Measurements from ENCODE around the gene IGFBP6. TPM values are rescaled to one million over a fixed set of nuclear protein-coding genes. Genes with fewer than 3 reads are reported as not detected.

IGFBP6 gene
- polyA plus RNA-seq, 2 of the 4 experiments (the other 2 are of a cell fraction) = 49.1 to 128 TPM

- Histone ChIP-seq H3K4me2 (no peak overlapping the region), H3K4me1 (no peaks in the 10 kb centered on the region), H3K9me3 (no peaks in the 10 kb centered on the region), H3K4me3 (no peak overlapping the region), H3K27ac (no peak overlapping the region)
- ATAC-seq (no peak), DNase-seq (ENCODE audit: low read depth in 1 of 2, low spot score in 1 of 2) (no peak), FAIRE-seq (no peak)
- 74% methylated on average over 15 of the region's 15 CpGs for WGBS (ENCODE audit: missing lambda C conversion rate)
- TF ChIP-seq CTCF (IDR thresholded peaks at IDR 0.05) (no peak), SREBF2 (IDR thresholded peaks at IDR 0.05) (no peak), GATA3 (IDR thresholded peaks at IDR 0.05; ENCODE audit: borderline replicate concordance) (no peak), POLR2AphosphoS2 (conservative IDR thresholded peaks at IDR 0.05; ENCODE audit: low read length) (no peak), HES2 (IDR thresholded peaks at IDR 0.05) (no peak), FOSL2 (IDR thresholded peaks at IDR 0.05) (no peak), FOSL2 (CRISPR knock-in tag; IDR thresholded peaks at IDR 0.05) (no peak), HOXB13 (CRISPR knock-in tag; IDR thresholded peaks at IDR 0.05; ENCODE audit: low read depth) (no peak), JUN (IDR thresholded peaks at IDR 0.05) (no peak), ZFP36 (IDR thresholded peaks at IDR 0.05; ENCODE audit: borderline replicate concordance, partially characterized antibody) (no peak), BCL3 (IDR thresholded peaks at IDR 0.05) (no peak)
- ChIA-PET CTCF (no interaction called here), POLR2A (no interaction called here)
Measured at GRCh38 chr12:53147653-53148052, 50.2 kb downstream of the IGFBP6 start.

GRCh38 chr12:53151039-53151438, 53.6 kb downstream of the IGFBP6 start:
- ATAC-seq (no peak), FAIRE-seq (no peak), DNase-seq (ENCODE audit: low read depth in 1 of 2, low spot score in 1 of 2) (no peak)
- TF ChIP-seq EP300 (IDR thresholded peaks at IDR 0.05) (no peak), ATOH8 (CRISPR knock-in tag; IDR thresholded peaks at IDR 0.05; ENCODE audit: low read depth) (no peak), USF2 (IDR thresholded peaks at IDR 0.05) (no peak), PBX3 (IDR thresholded peaks at IDR 0.05) (no peak), HOXB5 (CRISPR knock-in tag; IDR thresholded peaks at IDR 0.05) (no peak), SREBF2 (IDR thresholded peaks at IDR 0.05) (no peak), KDM1A (IDR thresholded peaks at IDR 0.05; ENCODE audit: low read depth) (no peak)
- Histone ChIP-seq H3K4me1 (no peaks in the 10 kb centered on the region), H3K27ac (no peak overlapping the region), H3K9me3 (no peaks in the 10 kb centered on the region), H3K4me2 (no peak overlapping the region), H3K4me3 (no peak overlapping the region)
- CTCF ChIA-PET = interaction anchor here (0.6 to 2.6 kb wide), 7 partner anchors 10 to 85 kb away, joined by 3 to 9 read pairs (median 4); no protein-coding TSS in a partner anchor
- POLR2A ChIA-PET = no interaction called here
- whole genome bisulfite sequencing (ENCODE audit: missing lambda C conversion rate) = 89% methylated on average over 6 of the region's 6 CpGs

Small RNA genes lying within 50 kb of the gene (small RNA-seq; reads per million reads assigned to genes)
- 0 reads per million in 6 experiments for gene HIGD1AP1
- 0 reads per million in 6 experiments for gene MIR6757
- gene RNU6-333P = 0 reads per million in 6 experiments

Other genes with a start within 250 kb of the IGFBP6 start
- 0.09 TPM in 1 of 2 replicates, not detected in the other for gene KRT78, start 248.7 kb upstream of the IGFBP6 start, polyA plus RNA-seq (2011; rRNA removed)
- gene KRT78, start 248.7 kb upstream of the IGFBP6 start, polyA plus RNA-seq (2017; fragmentation: RNase III; extraction: RNeasy Plus Mini Kit Qiagen cat#74134 plus additional on column Dnase treatment) = 0.12 TPM in 2 of 3 replicates, not detected in the other
- 1,385 and 2,250 TPM in 2 replicates for gene KRT8, start 192.6 kb upstream of the IGFBP6 start, polyA plus RNA-seq (2011; rRNA removed)
- 3,173 to 3,781 TPM (median 3,633 TPM) in 3 replicates for gene KRT8, start 192.6 kb upstream of the IGFBP6 start, polyA plus RNA-seq (2017; fragmentation: RNase III; extraction: RNeasy Plus Mini Kit Qiagen cat#74134 plus additional on column Dnase treatment)
- 2,476 and 2,635 TPM in 2 replicates for gene KRT18, start 148.5 kb upstream of the IGFBP6 start, polyA plus RNA-seq (2011; rRNA removed)
- 2,534 to 2,941 TPM (median 2,752 TPM) in 3 replicates for gene KRT18, start 148.5 kb upstream of the IGFBP6 start, polyA plus RNA-seq (2017; fragmentation: RNase III; extraction: RNeasy Plus Mini Kit Qiagen cat#74134 plus additional on column Dnase treatment)
- gene EIF4B, start 91.2 kb upstream of the IGFBP6 start, polyA plus RNA-seq (2011; rRNA removed) = 577 and 650 TPM in 2 replicates
- 363 to 377 TPM (median 375 TPM) in 3 replicates for gene EIF4B, start 91.2 kb upstream of the IGFBP6 start, polyA plus RNA-seq (2017; fragmentation: RNase III; extraction: RNeasy Plus Mini Kit Qiagen cat#74134 plus additional on column Dnase treatment)
- gene TNS2, start 47.6 kb upstream of the IGFBP6 start, polyA plus RNA-seq (2011; rRNA removed) = 11.5 and 12.4 TPM in 2 replicates
- 13.5 to 15.8 TPM (median 15.3 TPM) in 3 replicates for gene TNS2, start 47.6 kb upstream of the IGFBP6 start, polyA plus RNA-seq (2017; fragmentation: RNase III; extraction: RNeasy Plus Mini Kit Qiagen cat#74134 plus additional on column Dnase treatment)
- gene SPRYD3, start 18.3 kb upstream of the IGFBP6 start, polyA plus RNA-seq (2011; rRNA removed) = 26.8 and 28.1 TPM in 2 replicates
- gene SPRYD3, start 18.3 kb upstream of the IGFBP6 start, polyA plus RNA-seq (2017; fragmentation: RNase III; extraction: RNeasy Plus Mini Kit Qiagen cat#74134 plus additional on column Dnase treatment) = 16.1 to 18.6 TPM (median 17.3 TPM) in 3 replicates
- 0.12 and 0.14 TPM in 2 replicates for gene SOAT2, start 5.8 kb downstream of the IGFBP6 start, polyA plus RNA-seq (2011; rRNA removed)
- 0.09 to 0.21 TPM (median 0.16 TPM) in 3 replicates for gene SOAT2, start 5.8 kb downstream of the IGFBP6 start, polyA plus RNA-seq (2017; fragmentation: RNase III; extraction: RNeasy Plus Mini Kit Qiagen cat#74134 plus additional on column Dnase treatment)
- 28.8 and 32.9 TPM in 2 replicates for gene ZNF740, start 83.1 kb downstream of the IGFBP6 start, polyA plus RNA-seq (2011; rRNA removed)
- gene ZNF740, start 83.1 kb downstream of the IGFBP6 start, polyA plus RNA-seq (2017; fragmentation: RNase III; extraction: RNeasy Plus Mini Kit Qiagen cat#74134 plus additional on column Dnase treatment) = 12.1 to 15.6 TPM (median 15.1 TPM) in 3 replicates
- gene CSAD, start 83.3 kb downstream of the IGFBP6 start, polyA plus RNA-seq (2011; rRNA removed) = 16.5 and 19.2 TPM in 2 replicates
- 14.0 to 16.4 TPM (median 14.5 TPM) in 3 replicates for gene CSAD, start 83.3 kb downstream of the IGFBP6 start, polyA plus RNA-seq (2017; fragmentation: RNase III; extraction: RNeasy Plus Mini Kit Qiagen cat#74134 plus additional on column Dnase treatment)
- gene ITGB7, start 109.6 kb downstream of the IGFBP6 start, polyA plus RNA-seq (2011; rRNA removed) = 0.56 and 0.71 TPM in 2 replicates
- 0.54 to 0.66 TPM (median 0.64 TPM) in 3 replicates for gene ITGB7, start 109.6 kb downstream of the IGFBP6 start, polyA plus RNA-seq (2017; fragmentation: RNase III; extraction: RNeasy Plus Mini Kit Qiagen cat#74134 plus additional on column Dnase treatment)
- gene RARG, start 134.5 kb downstream of the IGFBP6 start, polyA plus RNA-seq (2011; rRNA removed) = 15.6 and 19.0 TPM in 2 replicates
- gene RARG, start 134.5 kb downstream of the IGFBP6 start, polyA plus RNA-seq (2017; fragmentation: RNase III; extraction: RNeasy Plus Mini Kit Qiagen cat#74134 plus additional on column Dnase treatment) = 16.4 to 17.7 TPM (median 17.2 TPM) in 3 replicates
- gene ESPL1, start 170.6 kb downstream of the IGFBP6 start, polyA plus RNA-seq (2011; rRNA removed) = 10.0 and 11.8 TPM in 2 replicates
- gene ESPL1, start 170.6 kb downstream of the IGFBP6 start, polyA plus RNA-seq (2017; fragmentation: RNase III; extraction: RNeasy Plus Mini Kit Qiagen cat#74134 plus additional on column Dnase treatment) = 15.2 to 16.5 TPM (median 15.5 TPM) in 3 replicates
- gene PFDN5, start 197.9 kb downstream of the IGFBP6 start, polyA plus RNA-seq (2011; rRNA removed) = 729 and 848 TPM in 2 replicates
- gene PFDN5, start 197.9 kb downstream of the IGFBP6 start, polyA plus RNA-seq (2017; fragmentation: RNase III; extraction: RNeasy Plus Mini Kit Qiagen cat#74134 plus additional on column Dnase treatment) = 685 to 736 TPM (median 704 TPM) in 3 replicates
- gene MYG1, start 202.0 kb downstream of the IGFBP6 start, polyA plus RNA-seq (2011; rRNA removed) = 75.2 and 80.9 TPM in 2 replicates
- 55.9 to 60.9 TPM (median 58.9 TPM) in 3 replicates for gene MYG1, start 202.0 kb downstream of the IGFBP6 start, polyA plus RNA-seq (2017; fragmentation: RNase III; extraction: RNeasy Plus Mini Kit Qiagen cat#74134 plus additional on column Dnase treatment)
- gene AAAS, start 223.9 kb downstream of the IGFBP6 start, polyA plus RNA-seq (2011; rRNA removed) = 82.6 and 104 TPM in 2 replicates
- 61.5 to 64.9 TPM (median 64.1 TPM) in 3 replicates for gene AAAS, start 223.9 kb downstream of the IGFBP6 start, polyA plus RNA-seq (2017; fragmentation: RNase III; extraction: RNeasy Plus Mini Kit Qiagen cat#74134 plus additional on column Dnase treatment)
- gene SP7, start 238.7 kb downstream of the IGFBP6 start, polyA plus RNA-seq (2011; rRNA removed) = 0.05 TPM in 1 of 2 replicates, not detected in the other
- 0.03 to 0.06 TPM in 2 of 3 replicates, not detected in the other for gene SP7, start 238.7 kb downstream of the IGFBP6 start, polyA plus RNA-seq (2017; fragmentation: RNase III; extraction: RNeasy Plus Mini Kit Qiagen cat#74134 plus additional on column Dnase treatment)

Measured in A549 (cell line).